ENCODE results near the gene EML5.

The EML5 gene

DNA sequence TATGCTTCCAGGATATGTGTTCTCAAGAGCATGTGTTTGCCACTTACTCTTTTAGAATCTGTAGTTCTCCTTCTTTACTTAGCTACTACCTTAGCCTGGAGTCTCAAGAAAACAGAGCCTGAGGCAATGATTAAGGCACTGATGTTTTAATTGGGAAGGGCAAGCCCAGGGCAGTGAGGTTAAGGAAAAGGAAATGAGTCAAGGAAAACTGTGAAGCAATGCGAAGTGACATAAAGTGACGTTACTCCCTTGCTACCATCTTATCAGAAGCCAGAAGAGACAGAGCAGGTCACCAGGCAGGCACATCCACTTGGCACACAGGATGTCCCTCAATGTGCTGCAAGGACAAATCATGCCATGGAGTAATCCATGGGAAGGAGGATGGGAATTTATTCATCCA is 11.3 kb upstream of the EML5 start:
- no peak for FAIRE-seq
- TF ChIP-seq, protein P1, sequence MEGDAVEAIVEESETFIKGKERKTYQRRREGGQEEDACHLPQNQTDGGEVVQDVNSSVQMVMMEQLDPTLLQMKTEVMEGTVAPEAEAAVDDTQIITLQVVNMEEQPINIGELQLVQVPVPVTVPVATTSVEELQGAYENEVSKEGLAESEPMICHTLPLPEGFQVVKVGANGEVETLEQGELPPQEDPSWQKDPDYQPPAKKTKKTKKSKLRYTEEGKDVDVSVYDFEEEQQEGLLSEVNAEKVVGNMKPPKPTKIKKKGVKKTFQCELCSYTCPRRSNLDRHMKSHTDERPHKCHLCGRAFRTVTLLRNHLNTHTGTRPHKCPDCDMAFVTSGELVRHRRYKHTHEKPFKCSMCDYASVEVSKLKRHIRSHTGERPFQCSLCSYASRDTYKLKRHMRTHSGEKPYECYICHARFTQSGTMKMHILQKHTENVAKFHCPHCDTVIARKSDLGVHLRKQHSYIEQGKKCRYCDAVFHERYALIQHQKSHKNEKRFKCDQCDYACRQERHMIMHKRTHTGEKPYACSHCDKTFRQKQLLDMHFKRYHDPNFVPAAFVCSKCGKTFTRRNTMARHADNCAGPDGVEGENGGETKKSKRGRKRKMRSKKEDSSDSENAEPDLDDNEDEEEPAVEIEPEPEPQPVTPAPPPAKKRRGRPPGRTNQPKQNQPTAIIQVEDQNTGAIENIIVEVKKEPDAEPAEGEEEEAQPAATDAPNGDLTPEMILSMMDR (IDR thresholded peaks at IDR 0.05; ENCODE audit: insufficient read depth, missing control alignments): no peak
- no peak for DNase-seq (ENCODE audit: insufficient read length, low spot score)

DNA sequence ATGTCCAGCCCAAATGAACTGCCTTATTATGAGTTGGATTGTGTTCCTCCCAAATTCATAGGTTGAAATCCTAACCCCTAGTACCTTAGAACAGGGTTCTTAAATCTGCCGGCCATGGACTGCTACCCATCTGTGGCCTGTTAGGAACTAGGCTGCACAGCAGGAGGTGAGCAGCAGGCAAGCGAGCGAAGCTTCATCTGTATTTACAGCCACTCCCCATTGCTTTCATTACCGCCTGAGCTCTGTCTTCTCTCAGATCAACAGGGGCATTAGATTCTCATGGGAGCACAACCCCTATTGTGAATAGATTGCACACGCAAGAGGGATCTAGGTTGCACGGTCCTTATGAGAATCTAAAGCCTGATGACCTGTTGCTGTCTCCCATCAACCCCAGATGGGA is 9.8 kb upstream of the EML5 start:
- DNase-seq (ENCODE audit: insufficient read length, low spot score) (no peak), FAIRE-seq (no peak)
- TF ChIP-seq, protein P1 (IDR thresholded peaks at IDR 0.05; ENCODE audit: insufficient read depth, missing control alignments): no peak

DNA sequence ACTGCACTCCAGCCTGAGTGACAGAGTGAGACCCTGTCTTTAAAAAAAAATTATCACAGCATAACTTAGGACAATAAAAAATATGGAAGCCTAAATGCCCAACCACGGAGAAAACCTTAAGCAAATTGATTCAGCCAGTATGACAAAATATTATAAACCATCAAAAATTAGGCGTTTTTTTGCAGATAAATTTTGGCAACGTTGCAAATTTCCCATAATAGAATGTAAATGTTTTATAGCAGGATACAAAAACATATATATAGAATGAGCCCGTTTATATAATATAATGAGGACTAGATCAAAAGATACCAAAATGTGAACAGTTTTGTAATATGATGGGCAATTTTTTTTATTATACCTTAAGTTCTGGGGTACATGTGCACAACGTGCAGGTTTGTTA is 6.8 kb upstream of the EML5 start:
- FAIRE-seq: no peak
- TF ChIP-seq, protein P1 (IDR thresholded peaks at IDR 0.05; ENCODE audit: insufficient read depth, missing control alignments): no peak
- DNase-seq (ENCODE audit: insufficient read length, low spot score): no peak

DNA sequence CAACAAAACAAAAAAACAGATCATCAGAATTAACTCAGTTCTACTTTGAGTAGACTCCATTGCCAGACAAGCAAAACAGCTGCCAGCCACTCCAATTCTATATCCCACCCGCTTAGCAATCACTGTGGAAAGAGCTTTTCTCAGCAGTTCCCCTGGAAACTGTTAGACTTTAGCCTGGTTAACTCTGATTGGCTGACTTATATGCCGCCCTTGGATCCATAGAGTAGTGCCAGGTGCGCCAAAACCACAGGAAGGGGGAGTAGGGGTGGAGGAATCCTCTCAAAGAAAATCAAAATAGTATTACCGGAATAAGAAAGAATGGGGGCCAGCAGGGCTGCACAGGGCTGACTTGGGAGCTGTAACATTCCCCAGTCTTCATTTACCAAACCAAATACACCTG is 5.4 kb upstream of the EML5 start:
- DNase-seq (ENCODE audit: insufficient read length, low spot score) (no peak), FAIRE-seq (no peak)
- TF ChIP-seq, protein P1 (IDR thresholded peaks at IDR 0.05; ENCODE audit: insufficient read depth, missing control alignments): no peak

DNA sequence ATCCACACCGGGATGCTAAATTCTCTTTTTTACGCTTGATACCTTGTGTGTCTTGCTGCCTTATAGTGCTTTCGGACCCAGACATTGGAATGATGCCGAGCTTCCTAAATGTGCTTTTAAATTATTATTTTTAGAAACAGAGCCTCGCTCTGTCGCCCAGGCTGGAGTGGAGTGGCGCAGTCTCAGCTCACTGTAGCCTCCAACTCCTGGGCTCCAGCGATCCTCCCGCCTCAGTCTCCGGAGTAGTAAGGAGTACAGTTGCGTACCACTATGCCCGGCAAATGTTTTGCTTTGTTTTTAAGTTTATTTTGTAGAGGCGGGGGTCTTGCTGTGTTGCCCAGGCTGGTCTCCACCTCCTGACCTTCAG is 489 bp upstream of the EML5 start:
- no peak for DNase-seq (ENCODE audit: insufficient read length, low spot score)
- no peak for FAIRE-seq
- TF ChIP-seq, protein P1 (IDR thresholded peaks at IDR 0.05; ENCODE audit: insufficient read depth, missing control alignments): no peak

DNA sequence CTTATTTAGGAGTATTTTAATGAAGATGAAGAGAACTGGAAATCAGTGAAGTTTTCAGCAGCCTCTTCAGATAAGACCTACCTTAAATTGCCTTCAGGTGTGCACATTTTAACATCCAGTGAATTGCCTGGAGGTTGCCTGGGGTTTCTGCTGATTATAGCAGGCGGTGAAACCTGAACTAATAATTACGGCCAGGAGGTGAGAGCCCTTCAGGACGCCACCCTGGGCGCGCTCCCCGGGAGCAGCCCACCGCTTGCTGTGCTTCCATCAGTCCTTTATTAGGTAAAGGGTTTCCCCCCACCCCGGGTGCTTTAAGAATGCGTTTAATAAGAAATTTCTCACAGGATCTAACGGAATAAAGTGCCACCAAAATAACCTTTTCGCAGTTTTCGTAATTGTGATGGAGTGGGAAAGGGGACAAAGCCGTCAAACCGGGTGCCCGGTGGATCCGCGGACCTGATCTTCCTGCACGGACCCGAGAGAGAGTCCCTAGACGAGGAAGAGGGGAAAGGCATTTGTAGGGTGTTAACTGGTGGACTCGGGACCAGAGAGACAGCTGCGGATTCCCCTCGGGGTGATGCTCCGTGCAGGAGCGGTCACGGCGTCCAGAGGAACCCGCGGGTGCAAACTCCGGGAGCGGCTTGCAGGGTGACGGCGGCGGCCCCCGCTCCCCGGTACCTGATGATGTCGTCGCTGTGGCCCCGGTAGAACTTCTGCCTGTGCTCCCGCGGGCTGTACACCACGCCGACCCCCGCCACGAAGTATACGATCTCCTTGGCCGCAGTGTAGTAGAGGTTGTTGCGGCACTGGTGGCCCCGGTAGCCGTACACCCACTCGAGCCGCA is 902 bp downstream of the EML5 start:
- DNase-seq (ENCODE audit: insufficient read length, low spot score) (no peak), FAIRE-seq (peak; percentile 63)
- TF ChIP-seq, protein P1 (IDR thresholded peaks at IDR 0.05; ENCODE audit: insufficient read depth, missing control alignments): no peak

DNA sequence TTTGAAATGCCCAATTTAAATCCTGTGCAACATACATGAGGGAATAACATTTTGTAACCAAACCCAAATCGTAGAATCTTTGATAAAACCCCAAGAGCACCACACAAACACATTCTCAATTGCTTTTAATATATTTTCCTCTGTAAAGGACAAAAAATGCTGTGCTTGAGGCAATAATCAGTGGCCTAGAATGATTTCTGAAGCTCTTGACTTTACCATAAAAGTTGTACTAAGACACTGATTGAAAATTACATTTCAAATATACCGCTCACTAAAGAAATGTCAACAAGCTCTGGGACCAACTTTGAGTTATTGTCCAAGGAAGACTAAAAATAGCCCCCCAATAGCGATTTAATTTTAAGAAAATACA is 1.5 kb downstream of the EML5 start:
- TF ChIP-seq, protein P1 (IDR thresholded peaks at IDR 0.05; ENCODE audit: insufficient read depth, missing control alignments): no peak
- FAIRE-seq: peak; percentile 69
- DNase-seq (ENCODE audit: insufficient read length, low spot score): no peak
